NCI-H2081 (cell line): ENCODE data around the gene TRMT61B.

Experiments used
- DNase-seq, 2 experiments: peaks; one replicate each; lab custom pipeline; 2025; lab: John Stamatoyannopoulos, UW

TRMT61B gene

GRCh38 chr2:28855977-28856376 lies 14.1 kb downstream of the TRMT61B start:
- no peak for DNase-seq

DNA sequence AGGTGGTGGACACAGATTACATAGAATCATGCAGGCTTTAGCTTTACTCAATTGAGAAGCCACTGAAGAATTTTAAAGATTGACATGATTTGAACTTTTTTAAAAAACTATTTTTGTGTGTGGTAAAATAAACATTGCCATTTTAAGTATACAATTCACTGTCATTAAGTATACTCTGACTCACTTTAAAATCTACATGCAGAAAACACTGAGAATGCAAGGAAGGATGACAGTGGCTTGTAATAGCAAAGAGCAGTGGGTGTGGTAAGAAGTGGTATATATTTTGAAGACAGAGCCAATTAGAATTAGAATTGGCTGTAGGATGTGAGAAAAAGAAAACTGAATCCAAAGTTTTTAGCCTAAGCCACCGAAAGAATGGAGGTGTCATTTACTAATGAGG lies 14.9 kb downstream of the TRMT61B start:
- DNase-seq, result no peak

GRCh38 chr2:28842042-28842441 lies 28.1 kb downstream of the TRMT61B start:
- no peak for DNase-seq

- no peak for DNase-seq
These were observed 31.1 kb downstream of the TRMT61B start for GRCh38 chr2:28838971-28839370.

DNA sequence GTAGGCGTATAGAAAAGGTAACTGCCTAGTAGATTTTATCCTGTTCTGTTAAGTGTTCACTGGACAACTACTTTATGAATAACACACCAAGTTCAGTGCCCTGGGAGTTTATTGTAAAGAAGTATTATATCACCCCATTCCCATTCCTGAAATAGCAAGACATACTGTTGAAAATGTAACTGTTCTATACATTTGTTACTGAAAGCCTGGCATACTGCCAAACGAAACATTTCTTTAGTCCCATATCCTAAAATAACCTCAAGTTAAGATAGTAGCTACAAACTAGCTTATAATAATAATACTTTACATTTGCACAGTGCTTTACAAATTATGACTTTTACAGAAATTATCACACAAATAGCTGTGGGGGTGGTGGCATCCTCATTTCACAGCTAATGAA lies 34.3 kb downstream of the TRMT61B start:
- DNase-seq, result no peak

GRCh38 chr2:28833740-28834470 lies 36.2 kb downstream of the TRMT61B start:
- DNase-seq, result no peak

DNA sequence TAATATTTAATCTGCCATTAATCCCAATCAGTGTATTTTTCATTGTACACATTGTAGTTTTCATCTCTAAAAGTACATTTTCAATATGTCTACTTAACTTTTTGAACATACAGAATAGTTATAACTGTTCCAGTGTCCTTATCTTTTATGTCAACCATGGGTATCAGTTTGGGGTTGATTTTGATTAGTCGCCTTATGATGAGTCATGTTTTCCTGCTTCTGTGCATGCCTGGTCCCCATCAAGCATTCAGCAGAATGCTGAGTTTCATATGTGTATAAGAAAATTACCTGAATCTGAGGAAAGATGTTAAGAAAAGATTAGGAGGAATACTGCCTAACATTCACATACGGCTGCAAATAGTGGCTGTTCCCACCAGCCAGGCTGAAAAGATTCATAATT lies 41.7 kb downstream of the TRMT61B start:
- DNase-seq, result no peak

DNA sequence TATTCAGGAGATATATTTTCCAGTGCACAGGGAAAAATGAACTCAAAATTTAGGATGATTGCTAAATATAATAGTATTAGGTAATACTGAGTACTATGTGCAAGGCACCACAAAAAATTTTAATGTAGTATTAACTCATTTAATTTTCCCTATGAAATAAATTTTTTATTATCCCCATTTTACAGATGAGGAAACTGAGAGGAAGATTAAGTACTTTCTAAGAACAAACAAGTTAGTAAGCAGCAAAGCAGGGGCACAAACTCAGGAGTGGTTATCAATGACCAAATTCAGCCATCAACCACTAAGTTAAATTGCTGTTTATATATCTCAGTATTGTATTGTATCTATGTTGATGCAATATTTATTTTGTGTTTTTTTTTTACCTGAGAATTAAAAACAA lies 45.2 kb downstream of the TRMT61B start:
- DNase-seq, result no peak

DNA sequence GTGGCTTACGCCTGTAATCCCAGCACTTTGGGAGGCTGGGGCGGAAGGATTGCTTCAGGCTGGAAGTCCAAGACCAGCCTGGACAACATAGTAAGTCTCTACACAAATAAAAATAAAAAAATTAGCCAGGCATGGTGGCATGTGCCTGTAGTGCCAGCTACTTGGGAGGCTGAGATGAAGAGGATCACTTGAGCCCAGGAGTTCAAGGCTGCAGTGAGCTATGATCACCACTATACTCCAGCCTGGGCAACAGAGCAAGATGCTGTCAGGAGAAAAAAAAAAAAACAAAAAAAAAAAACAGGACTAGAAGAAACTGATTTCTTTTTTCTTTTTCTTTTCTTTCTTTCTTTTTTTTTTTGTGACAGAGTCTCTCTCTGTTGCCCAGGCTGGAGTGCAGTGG lies 45.9 kb downstream of the TRMT61B start:
- DNase-seq, result no peak

- no peak for DNase-seq
These were observed 48.1 kb downstream of the TRMT61B start for GRCh38 chr2:28822036-28822435.

GRCh38 chr2:28821295-28821958 lies 48.7 kb downstream of the TRMT61B start:
- DNase-seq, result peak; percentile 42 to 50

DNA sequence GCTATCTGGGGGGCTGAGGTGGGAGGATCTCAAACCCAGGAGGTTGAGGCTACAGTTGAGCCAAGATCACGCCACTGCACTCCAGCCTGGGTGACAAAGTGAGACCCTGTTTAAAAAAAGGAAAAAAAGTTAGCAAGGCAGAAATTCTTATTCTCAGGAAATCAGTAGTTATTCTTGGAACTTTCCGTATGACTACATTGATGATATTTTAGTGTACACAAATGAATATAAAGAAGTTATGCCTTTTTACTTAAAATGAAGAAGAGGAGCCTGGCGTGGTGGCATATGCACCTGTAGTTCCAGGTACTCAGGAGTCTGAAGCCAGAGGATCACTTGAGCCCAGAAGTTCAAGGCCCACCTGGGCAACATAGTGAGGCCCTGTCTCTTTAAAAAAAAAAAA lies 52.1 kb downstream of the TRMT61B start:
- no peak for DNase-seq

- DNase-seq, result no peak
These were observed 59.5 kb downstream of the TRMT61B start, which contains the start of gene SPDYA for GRCh38 chr2:28810384-28811285. SPDYA (plus strand) TSS chr2:28810834; CDS start chr2:28816015, 5,181 bp downstream.

- no peak for DNase-seq
These were observed 60.2 kb downstream of the TRMT61B start for GRCh38 chr2:28809927-28810326.

DNA sequence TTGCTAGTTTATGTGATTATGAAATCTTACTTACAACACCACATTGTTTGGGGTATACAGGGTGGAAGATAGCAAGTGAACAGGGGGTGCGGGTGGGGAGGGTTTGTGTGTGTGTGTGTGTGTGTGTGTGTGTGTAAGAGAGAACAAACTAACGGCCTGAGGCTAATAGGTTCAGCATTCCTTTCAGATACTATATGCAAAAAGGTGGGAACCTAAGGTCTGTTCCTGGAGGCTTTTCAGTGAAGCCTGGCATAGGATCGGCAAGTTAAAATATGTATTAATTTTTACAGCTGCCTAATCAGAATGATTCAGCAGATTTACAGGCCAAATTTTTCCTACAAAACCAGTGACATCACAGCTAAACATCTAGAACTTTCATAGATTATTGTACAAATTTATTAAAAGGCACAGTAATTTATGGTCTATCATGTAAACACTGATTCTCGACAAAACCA lies 67.1 kb downstream of the TRMT61B start:
- no peak for DNase-seq

GRCh38 chr2:28801726-28802125 lies 68.4 kb downstream of the TRMT61B start:
- no peak for DNase-seq
